ENCODE results near the gene ERMP1. TPM values are rescaled to one million over a fixed set of nuclear protein-coding genes. Genes with fewer than 3 reads are reported as not detected.

ERMP1 gene
- total RNA-seq, 1 experiment from 2014 or later: 17.8 TPM

DNA sequence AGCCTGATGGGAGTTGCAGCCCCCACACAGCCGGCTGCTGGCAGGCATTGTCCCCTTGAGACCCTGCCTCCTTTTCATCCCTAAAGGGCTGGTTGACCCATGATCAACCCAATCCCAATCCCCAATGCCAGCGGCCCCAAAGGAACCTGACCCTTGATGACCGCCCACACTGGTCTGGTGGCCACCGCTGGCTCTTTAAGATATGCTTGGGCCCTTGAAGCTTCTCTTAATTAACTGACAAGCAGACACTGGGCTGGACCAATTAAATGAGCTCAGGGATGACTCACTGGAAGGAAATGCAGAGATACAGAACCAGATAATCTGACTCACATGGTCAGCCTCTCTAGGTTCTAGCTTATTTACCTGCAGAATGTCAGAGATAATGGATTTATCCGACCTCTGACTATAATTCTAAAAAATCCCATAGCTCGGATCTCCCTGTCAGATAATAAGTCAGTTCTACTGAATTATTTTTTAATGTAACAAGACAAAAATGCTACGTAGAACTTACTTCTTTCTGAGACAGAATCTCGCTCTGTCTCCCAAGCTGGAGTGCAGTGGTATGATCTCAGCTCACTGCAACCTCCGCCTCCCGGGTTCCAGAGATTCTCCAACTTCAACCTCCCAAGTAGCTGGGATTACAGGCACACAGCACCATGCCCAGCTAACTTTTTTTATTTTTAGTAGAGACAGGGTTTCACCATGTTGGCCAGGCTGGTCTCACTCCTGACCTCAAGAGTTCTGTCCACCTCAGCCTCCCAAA, 46.7 kb upstream of the ERMP1 start:
- Histone ChIP-seq H3K9me2 (replicated peaks; ENCODE audit: low read length) (no peaks in the 10 kb centered on the region), H3K9ac (ENCODE audit: low read length) (no peak overlapping the region), H3K4me3 (ENCODE audit: low read length) (peak overlapping the region; percentile 37; the same call in 1 of the 2 replicates), H3K36me3 (ENCODE audit: low read depth, low read length) (no peaks in the 10 kb centered on the region), H2AFZ (ENCODE audit: low read length) (peak overlapping the region; percentile 66; the same call in 1 of the 2 replicates), H3K27me3 (ENCODE audit: low read length) (no peaks in the 10 kb centered on the region), H3K9me3 (ENCODE audit: low read length) (no peaks in the 10 kb centered on the region), H4K20me1 (ENCODE audit: low read length) (no peaks in the 10 kb centered on the region), H3K79me2 (ENCODE audit: low read length) (no peaks in the 10 kb centered on the region), H3F3A (ENCODE audit: low read length, unreplicated experiment) (no peaks in the 10 kb centered on the region), H3K4me2 (ENCODE audit: low read length) (peak overlapping the region; percentile 82), H3K4me1 (ENCODE audit: insufficient read depth, low read length) (peaks cover 26% of the 10 kb centered on the region), H3K27ac (ENCODE audit: low read length) (peak overlapping the region; percentile 54)
- DNase-seq (peak; percentile 82), ATAC-seq (peak; percentile 95)
- intact Hi-C loops (cut with micrococcal nuclease): loop anchor here (5.0 kb wide), 1 partner anchor 82 kb away; no protein-coding TSS in a partner anchor
- ChIA-PET CTCF (interaction anchor here (0.8 to 1.3 kb wide), 4 partner anchors 36 to 80 kb away, joined by 3 to 4 read pairs (median 4); partner anchors contain the start of gene ERMP1), POLR2A (ENCODE audit: unreplicated experiment) (interaction anchor here (0.6 kb wide), 2 partner anchors 80 to 1139 kb away, joined by 3 to 4 read pairs; partner anchors contain the start of gene AK3)
- TF ChIP-seq EZH2phosphoT487 (IDR thresholded peaks at IDR 0.05; ENCODE audit: borderline replicate concordance, low read length): no peak
- no peak for TF ChIP-seq EZH2 (IDR thresholded peaks at IDR 0.05; ENCODE audit: low read length, unreplicated experiment)
- TF ChIP-seq, protein P1, sequence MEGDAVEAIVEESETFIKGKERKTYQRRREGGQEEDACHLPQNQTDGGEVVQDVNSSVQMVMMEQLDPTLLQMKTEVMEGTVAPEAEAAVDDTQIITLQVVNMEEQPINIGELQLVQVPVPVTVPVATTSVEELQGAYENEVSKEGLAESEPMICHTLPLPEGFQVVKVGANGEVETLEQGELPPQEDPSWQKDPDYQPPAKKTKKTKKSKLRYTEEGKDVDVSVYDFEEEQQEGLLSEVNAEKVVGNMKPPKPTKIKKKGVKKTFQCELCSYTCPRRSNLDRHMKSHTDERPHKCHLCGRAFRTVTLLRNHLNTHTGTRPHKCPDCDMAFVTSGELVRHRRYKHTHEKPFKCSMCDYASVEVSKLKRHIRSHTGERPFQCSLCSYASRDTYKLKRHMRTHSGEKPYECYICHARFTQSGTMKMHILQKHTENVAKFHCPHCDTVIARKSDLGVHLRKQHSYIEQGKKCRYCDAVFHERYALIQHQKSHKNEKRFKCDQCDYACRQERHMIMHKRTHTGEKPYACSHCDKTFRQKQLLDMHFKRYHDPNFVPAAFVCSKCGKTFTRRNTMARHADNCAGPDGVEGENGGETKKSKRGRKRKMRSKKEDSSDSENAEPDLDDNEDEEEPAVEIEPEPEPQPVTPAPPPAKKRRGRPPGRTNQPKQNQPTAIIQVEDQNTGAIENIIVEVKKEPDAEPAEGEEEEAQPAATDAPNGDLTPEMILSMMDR (conservative IDR thresholded peaks at IDR 0.05; ENCODE audit: low read depth, low read length): no peak
- BruUV-seq (replicated peaks): no TSS peak

DNA sequence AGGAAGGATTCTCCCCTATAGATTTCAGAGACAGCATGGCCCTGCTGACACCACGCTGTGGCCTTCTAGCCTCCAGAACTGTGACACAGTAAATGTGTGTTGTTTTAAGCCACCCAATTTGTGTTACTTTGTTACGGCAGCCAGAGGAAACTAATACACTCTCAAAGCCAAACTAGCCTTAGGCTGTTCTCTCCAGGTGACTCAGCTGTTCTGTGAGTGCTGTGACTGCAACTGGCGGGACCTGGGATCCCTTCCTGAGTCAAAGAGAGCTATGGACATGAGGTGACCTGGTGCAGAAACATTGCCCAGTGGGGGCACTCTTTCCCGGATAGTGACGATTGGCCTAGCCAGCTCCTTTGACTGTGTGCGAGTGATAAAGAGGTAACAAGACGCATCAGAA, 43.8 kb upstream of the ERMP1 start:
- DNase-seq (peak; percentile 54), ATAC-seq (no peak; the same call in 1 of the 2 replicates)
- CTCF ChIA-PET: no interaction called here
- H3K36me3 ChIP-seq (ENCODE audit: low read depth, low read length): no peaks in the 10 kb centered on the region
- no peaks in the 10 kb centered on the region for H3K9me2 ChIP-seq (replicated peaks; ENCODE audit: low read length)
- H3K9ac ChIP-seq (ENCODE audit: low read length): no peak overlapping the region
- H3K4me2 ChIP-seq (ENCODE audit: low read length): no peak overlapping the region
- H3K4me3 ChIP-seq (ENCODE audit: low read length): no peak overlapping the region
- intact Hi-C loops (cut with micrococcal nuclease): loop anchor here (5.0 kb wide), 1 partner anchor 79 kb away; no protein-coding TSS in a partner anchor
- H3K27ac ChIP-seq (ENCODE audit: low read length): no peak overlapping the region
- TF ChIP-seq, protein P1 (conservative IDR thresholded peaks at IDR 0.05; ENCODE audit: low read depth, low read length): 0 out of 2 replicates have a peak, but pooled peaks have one; percentile 11
- no peak for TF ChIP-seq EZH2 (IDR thresholded peaks at IDR 0.05; ENCODE audit: low read length, unreplicated experiment)
- H4K20me1 ChIP-seq (ENCODE audit: low read length): no peaks in the 10 kb centered on the region
- H3K79me2 ChIP-seq (ENCODE audit: low read length): no peaks in the 10 kb centered on the region
- no peaks in the 10 kb centered on the region for H3F3A ChIP-seq (ENCODE audit: low read length, unreplicated experiment)
- H2AFZ ChIP-seq (ENCODE audit: low read length): no peak overlapping the region
- peaks cover 16% of the 10 kb centered on the region for H3K4me1 ChIP-seq (ENCODE audit: insufficient read depth, low read length)
- BruUV-seq (replicated peaks): no TSS peak
- H3K9me3 ChIP-seq (ENCODE audit: low read length): no peaks in the 10 kb centered on the region
- POLR2A ChIA-PET (ENCODE audit: unreplicated experiment): no interaction called here
- no peaks in the 10 kb centered on the region for H3K27me3 ChIP-seq (ENCODE audit: low read length)

DNA sequence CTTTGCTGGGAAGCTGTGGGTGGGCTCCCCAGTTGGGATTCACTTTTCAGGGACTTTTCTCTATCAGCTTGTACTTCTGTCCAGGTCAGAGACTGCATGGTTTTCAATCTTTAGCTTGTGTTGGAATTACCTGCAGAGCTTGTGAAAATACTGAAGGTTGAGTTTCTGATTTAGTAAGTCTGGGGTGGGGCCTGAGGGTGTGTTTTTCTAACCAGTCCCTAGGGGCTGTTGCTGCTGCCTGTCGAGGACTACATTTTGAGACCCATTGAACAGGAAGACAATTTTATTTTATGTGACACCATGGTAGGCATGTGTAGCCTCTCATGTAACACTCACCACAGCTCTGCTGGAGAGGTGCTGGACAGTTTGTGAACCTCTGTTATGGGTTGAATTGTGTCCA, 43.1 kb upstream of the ERMP1 start:
- Histone ChIP-seq H3K4me3 (ENCODE audit: low read length) (no peak overlapping the region), H3K4me1 (ENCODE audit: insufficient read depth, low read length) (peaks cover 16% of the 10 kb centered on the region), H3K27me3 (ENCODE audit: low read length) (no peaks in the 10 kb centered on the region), H3K79me2 (ENCODE audit: low read length) (no peaks in the 10 kb centered on the region), H3K9me3 (ENCODE audit: low read length) (no peaks in the 10 kb centered on the region), H3K9me2 (replicated peaks; ENCODE audit: low read length) (no peaks in the 10 kb centered on the region), H4K20me1 (ENCODE audit: low read length) (no peaks in the 10 kb centered on the region), H3K27ac (ENCODE audit: low read length) (no peak overlapping the region), H3K36me3 (ENCODE audit: low read depth, low read length) (no peaks in the 10 kb centered on the region), H3K4me2 (ENCODE audit: low read length) (no peak overlapping the region), H2AFZ (ENCODE audit: low read length) (no peak overlapping the region), H3K9ac (ENCODE audit: low read length) (no peak overlapping the region), H3F3A (ENCODE audit: low read length, unreplicated experiment) (no peaks in the 10 kb centered on the region)
- ATAC-seq (no peak), DNase-seq (no peak)
- ChIA-PET CTCF (no interaction called here), POLR2A (ENCODE audit: unreplicated experiment) (no interaction called here)
- TF ChIP-seq EZH2phosphoT487 (IDR thresholded peaks at IDR 0.05; ENCODE audit: borderline replicate concordance, low read length) (no peak), EZH2 (IDR thresholded peaks at IDR 0.05; ENCODE audit: low read length, unreplicated experiment) (no peak)
- TF ChIP-seq, protein P1 (conservative IDR thresholded peaks at IDR 0.05; ENCODE audit: low read depth, low read length): no peak
- no TSS peak for BruUV-seq (replicated peaks)
- intact Hi-C loops (cut with micrococcal nuclease): loop anchor here (5.0 kb wide), 1 partner anchor 79 kb away; no protein-coding TSS in a partner anchor

All from PC-3 (cell line).